Activated CD8-positive, alpha-beta memory T cell treated with anti-CD3 and anti-CD28 coated beads, Interleukin-2, amount 10 ng/mL, durations not matched to agents 7 days and 5 days (primary cell): Measurements from ENCODE around the gene C1orf167. TPM values are rescaled to one million over a fixed set of nuclear protein-coding genes. Genes with fewer than 3 reads are reported as not detected.

Experiments
- ATAC-seq: fragments of 150-1000 bp; cut with Tn5 transposase; one replicate; pipeline ENCODE4 v1.10.0; 2021; ENCODE audit warnings: moderate library complexity
- CTCF ChIA-PET: fragments of 350-600 bp; sonication (Branson Sonifier 250); formaldehyde crosslinking; loops from one replicate; lab custom pipeline; 2021; ENCODE audit warnings: antibody characterized with exemption; lab: Charles Lee
- DNase-seq: peaks from one replicate; pipeline ENCODE4 v3.0.0-alpha.2; 2020
- H3K27ac Mint-ChIP-seq: one replicate; pipeline ENCODE4 v1.8.0; 2021; ENCODE audit warnings: mild to moderate bottlenecking, mixed read lengths
- H3K27me3 Mint-ChIP-seq: one replicate; pipeline ENCODE4 v1.8.0; 2021; ENCODE audit warnings: mixed read lengths
- H3K36me3 Mint-ChIP-seq: one replicate; pipeline ENCODE4 v1.8.0; 2021; ENCODE audit warnings: mild to moderate bottlenecking, mixed read lengths
- H3K4me1 Mint-ChIP-seq: one replicate; pipeline ENCODE4 v1.8.0; 2021; ENCODE audit warnings: mixed read lengths
- H3K4me3 Mint-ChIP-seq: one replicate; pipeline ENCODE4 v1.8.0; 2021; ENCODE audit warnings: mild to moderate bottlenecking, moderate library complexity, mixed read lengths
- H3K9me3 Mint-ChIP-seq: one replicate; pipeline ENCODE4 v1.8.0; 2022; ENCODE audit warnings: low read depth, mixed read lengths
- total RNA-seq, 2 experiments: library from RNA; stranded (reverse); gene quantifications; one replicate each; pipeline ENCODE4 v1.2.3, GENCODE V29; 2021

Gene C1orf167
- total RNA-seq, 2 experiments from 2014 or later, result not detected

GRCh38 chr1:11757047-11757446, 4.9 kb upstream of the C1orf167 start:
- Mint-ChIP-seq H3K36me3 (no peaks in the 10 kb centered on the region), H3K27me3 (peaks cover 29% of the 10 kb centered on the region), H3K4me3 (no peak overlapping the region), H3K27ac (no peak overlapping the region), H3K4me1 (peaks cover 11% of the 10 kb centered on the region), H3K9me3 (no peaks in the 10 kb centered on the region)
- ATAC-seq (no peak), DNase-seq (no peak)
- CTCF ChIA-PET, result interaction anchor here (1.2 kb wide), 1 partner anchor 15 kb away, joined by 3 read pairs; no protein-coding TSS in a partner anchor

- DNase-seq (no peak), ATAC-seq (no peak)
- no peak overlapping the region for H3K27ac Mint-ChIP-seq
- H3K27me3 Mint-ChIP-seq, result peaks cover 41% of the 10 kb centered on the region
- CTCF ChIA-PET, result interaction anchor here (0.7 kb wide), 1 partner anchor 439 kb away, joined by 3 read pairs; no protein-coding TSS in a partner anchor
- H3K36me3 Mint-ChIP-seq, result no peaks in the 10 kb centered on the region
- no peaks in the 10 kb centered on the region for H3K9me3 Mint-ChIP-seq
- no peak overlapping the region for H3K4me3 Mint-ChIP-seq
- H3K4me1 Mint-ChIP-seq, result peaks cover 9% of the 10 kb centered on the region
Measured at GRCh38 chr1:11759791-11760190, 2.2 kb upstream of the C1orf167 start.

- ATAC-seq, result no peak
- CTCF ChIA-PET, result no interaction called here
- H3K27ac Mint-ChIP-seq, result no peak overlapping the region
- no peaks in the 10 kb centered on the region for H3K36me3 Mint-ChIP-seq
- no peak for DNase-seq
- H3K27me3 Mint-ChIP-seq, result peaks cover 39% of the 10 kb centered on the region
- H3K4me1 Mint-ChIP-seq, result peaks cover 9% of the 10 kb centered on the region
- no peaks in the 10 kb centered on the region for H3K9me3 Mint-ChIP-seq
- H3K4me3 Mint-ChIP-seq, result no peak overlapping the region
Measured at GRCh38 chr1:11761285-11761684, 708 bp upstream of the C1orf167 start.

- ATAC-seq (no peak), DNase-seq (no peak)
- Mint-ChIP-seq H3K36me3 (no peaks in the 10 kb centered on the region), H3K4me3 (no peak overlapping the region), H3K9me3 (no peaks in the 10 kb centered on the region), H3K27ac (no peak overlapping the region), H3K27me3 (peaks cover 33% of the 10 kb centered on the region), H3K4me1 (peaks cover 8% of the 10 kb centered on the region)
- CTCF ChIA-PET, result interaction anchor here (1.1 to 1.2 kb wide), 2 partner anchors 12 to 14 kb away, joined by 3 to 4 read pairs; no protein-coding TSS in a partner anchor
Measured at GRCh38 chr1:11764115-11764514, 2.1 kb downstream of the C1orf167 start.

GRCh38 chr1:11764519-11764918, 2.5 kb downstream of the C1orf167 start:
- Mint-ChIP-seq H3K36me3 (no peaks in the 10 kb centered on the region), H3K4me1 (peaks cover 8% of the 10 kb centered on the region), H3K4me3 (no peak overlapping the region), H3K27ac (no peak overlapping the region), H3K9me3 (no peaks in the 10 kb centered on the region), H3K27me3 (peaks cover 33% of the 10 kb centered on the region)
- DNase-seq (no peak), ATAC-seq (no peak)
- CTCF ChIA-PET, result interaction anchor here (1.1 to 1.2 kb wide), 2 partner anchors 11 to 13 kb away, joined by 3 to 4 read pairs; no protein-coding TSS in a partner anchor

- ATAC-seq, result no peak
- H3K4me1 Mint-ChIP-seq, result peaks cover 8% of the 10 kb centered on the region
Measured at GRCh38 chr1:11765661-11766428, 3.9 kb downstream of the C1orf167 start.

GRCh38 chr1:11766429-11766776, 4.4 kb downstream of the C1orf167 start:
- Mint-ChIP-seq H3K36me3 (no peaks in the 10 kb centered on the region), H3K9me3 (no peaks in the 10 kb centered on the region), H3K27me3 (peaks cover 23% of the 10 kb centered on the region), H3K27ac (no peak overlapping the region), H3K4me3 (no peak overlapping the region), H3K4me1 (peaks cover 8% of the 10 kb centered on the region)
- DNase-seq (no peak), ATAC-seq (no peak)
- CTCF ChIA-PET, result interaction anchor here (0.7 kb wide), 1 partner anchor 19 kb away, joined by 3 read pairs; no protein-coding TSS in a partner anchor

More at GRCh38 chr1:11765661-11766428, 3.9 kb downstream of the C1orf167 start:
- Mint-ChIP-seq H3K4me3 (no peak overlapping the region), H3K9me3 (no peaks in the 10 kb centered on the region), H3K27ac (no peak overlapping the region), H3K36me3 (no peaks in the 10 kb centered on the region), H3K27me3 (peaks cover 27% of the 10 kb centered on the region)
- no peak for DNase-seq
- CTCF ChIA-PET, result interaction anchor here (0.7 kb wide), 1 partner anchor 472 kb away, joined by 5 read pairs; no protein-coding TSS in a partner anchor

- CTCF ChIA-PET, result interaction anchor here (0.6 kb wide), 1 partner anchor 14 kb away, joined by 3 read pairs; no protein-coding TSS in a partner anchor
- H3K9me3 Mint-ChIP-seq, result no peaks in the 10 kb centered on the region
- no peak overlapping the region for H3K4me3 Mint-ChIP-seq
- DNase-seq (no peak), ATAC-seq (no peak)
- H3K4me1 Mint-ChIP-seq, result no peaks in the 10 kb centered on the region
- no peak overlapping the region for H3K27ac Mint-ChIP-seq
- H3K27me3 Mint-ChIP-seq, result peaks cover 11% of the 10 kb centered on the region
- no peaks in the 10 kb centered on the region for H3K36me3 Mint-ChIP-seq
Measured at GRCh38 chr1:11767922-11768704, 6.1 kb downstream of the C1orf167 start.

- H3K27me3 Mint-ChIP-seq, result peaks cover 7% of the 10 kb centered on the region
- H3K27ac Mint-ChIP-seq, result no peak overlapping the region
- DNase-seq, result no peak
- H3K4me3 Mint-ChIP-seq, result no peak overlapping the region
- no peak for ATAC-seq
- no peaks in the 10 kb centered on the region for H3K9me3 Mint-ChIP-seq
- H3K4me1 Mint-ChIP-seq, result no peaks in the 10 kb centered on the region
- CTCF ChIA-PET, result no interaction called here
- no peaks in the 10 kb centered on the region for H3K36me3 Mint-ChIP-seq
Measured at GRCh38 chr1:11768821-11769220, 6.8 kb downstream of the C1orf167 start.

GRCh38 chr1:11769274-11769673, 7.3 kb downstream of the C1orf167 start:
- Mint-ChIP-seq H3K27me3 (peaks cover 8% of the 10 kb centered on the region), H3K27ac (no peak overlapping the region), H3K9me3 (no peaks in the 10 kb centered on the region), H3K4me1 (no peaks in the 10 kb centered on the region), H3K4me3 (no peak overlapping the region), H3K36me3 (no peaks in the 10 kb centered on the region)
- CTCF ChIA-PET, result no interaction called here
- ATAC-seq (no peak), DNase-seq (no peak)

- ATAC-seq, result no peak
Measured at GRCh38 chr1:11770011-11770410, 8.0 kb downstream of the C1orf167 start.

GRCh38 chr1:11771481-11772043, 9.6 kb downstream of the C1orf167 start:
- ATAC-seq (no peak), DNase-seq (no peak)
- Mint-ChIP-seq H3K9me3 (no peaks in the 10 kb centered on the region), H3K27ac (no peak overlapping the region), H3K4me3 (no peak overlapping the region), H3K27me3 (peaks cover 6% of the 10 kb centered on the region), H3K36me3 (no peaks in the 10 kb centered on the region), H3K4me1 (no peaks in the 10 kb centered on the region)
- CTCF ChIA-PET, result no interaction called here

More at GRCh38 chr1:11770011-11770410, 8.0 kb downstream of the C1orf167 start:
- Mint-ChIP-seq H3K27me3 (peaks cover 10% of the 10 kb centered on the region), H3K36me3 (no peaks in the 10 kb centered on the region), H3K9me3 (no peaks in the 10 kb centered on the region), H3K4me1 (no peaks in the 10 kb centered on the region), H3K4me3 (no peak overlapping the region), H3K27ac (no peak overlapping the region)
- CTCF ChIA-PET, result no interaction called here
- no peak for DNase-seq

GRCh38 chr1:11772458-11772857, 10.5 kb downstream of the C1orf167 start:
- Mint-ChIP-seq H3K27ac (no peak overlapping the region), H3K27me3 (peaks cover 6% of the 10 kb centered on the region), H3K9me3 (no peaks in the 10 kb centered on the region), H3K4me1 (no peaks in the 10 kb centered on the region), H3K4me3 (no peak overlapping the region), H3K36me3 (no peaks in the 10 kb centered on the region)
- CTCF ChIA-PET, result no interaction called here
- DNase-seq (no peak), ATAC-seq (no peak)
